ENCODE results near the gene LTBP1.

Gene LTBP1

GRCh38 chr2:33223856-33224255 lies 277.1 kb downstream of the LTBP1 start:
- H3K36me3 ChIP-seq (ENCODE audit: control insufficient read depth, low read length), result peaks cover 68% of the 10 kb centered on the region
- H3K4me1 ChIP-seq (ENCODE audit: control insufficient read depth, low read length), result peaks cover 5% of the 10 kb centered on the region
- no peaks in the 10 kb centered on the region for H3F3A ChIP-seq (ENCODE audit: control insufficient read depth, insufficient read depth)
- no peaks in the 10 kb centered on the region for H3K9me2 ChIP-seq (replicated peaks; ENCODE audit: control insufficient read depth, low read length)
- H3K79me2 ChIP-seq (ENCODE audit: control insufficient read depth, low read length), result no peaks in the 10 kb centered on the region
- H3K4me3 ChIP-seq (ENCODE audit: low read length), result no peak overlapping the region
- TF ChIP-seq, protein P1, sequence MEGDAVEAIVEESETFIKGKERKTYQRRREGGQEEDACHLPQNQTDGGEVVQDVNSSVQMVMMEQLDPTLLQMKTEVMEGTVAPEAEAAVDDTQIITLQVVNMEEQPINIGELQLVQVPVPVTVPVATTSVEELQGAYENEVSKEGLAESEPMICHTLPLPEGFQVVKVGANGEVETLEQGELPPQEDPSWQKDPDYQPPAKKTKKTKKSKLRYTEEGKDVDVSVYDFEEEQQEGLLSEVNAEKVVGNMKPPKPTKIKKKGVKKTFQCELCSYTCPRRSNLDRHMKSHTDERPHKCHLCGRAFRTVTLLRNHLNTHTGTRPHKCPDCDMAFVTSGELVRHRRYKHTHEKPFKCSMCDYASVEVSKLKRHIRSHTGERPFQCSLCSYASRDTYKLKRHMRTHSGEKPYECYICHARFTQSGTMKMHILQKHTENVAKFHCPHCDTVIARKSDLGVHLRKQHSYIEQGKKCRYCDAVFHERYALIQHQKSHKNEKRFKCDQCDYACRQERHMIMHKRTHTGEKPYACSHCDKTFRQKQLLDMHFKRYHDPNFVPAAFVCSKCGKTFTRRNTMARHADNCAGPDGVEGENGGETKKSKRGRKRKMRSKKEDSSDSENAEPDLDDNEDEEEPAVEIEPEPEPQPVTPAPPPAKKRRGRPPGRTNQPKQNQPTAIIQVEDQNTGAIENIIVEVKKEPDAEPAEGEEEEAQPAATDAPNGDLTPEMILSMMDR (IDR thresholded peaks at IDR 0.05; ENCODE audit: low read depth, low read length, poor library complexity, severe bottlenecking), result no peak
- TF ChIP-seq EZH2phosphoT487 (IDR thresholded peaks at IDR 0.05; ENCODE audit: borderline replicate concordance, low read length), result no peak
- H4K20me1 ChIP-seq (ENCODE audit: control insufficient read depth, insufficient read depth, low read depth, low read length), result no peaks in the 10 kb centered on the region
- H3K9me3 ChIP-seq (ENCODE audit: control insufficient read depth, insufficient read depth, low read length), result no peaks in the 10 kb centered on the region
- H3K27ac ChIP-seq (ENCODE audit: low read depth, low read length), result no peak overlapping the region
- no peaks in the 10 kb centered on the region for H3K27me3 ChIP-seq (ENCODE audit: control insufficient read depth, low read length)
- H3K4me2 ChIP-seq (ENCODE audit: low read length), result no peak overlapping the region

DNA sequence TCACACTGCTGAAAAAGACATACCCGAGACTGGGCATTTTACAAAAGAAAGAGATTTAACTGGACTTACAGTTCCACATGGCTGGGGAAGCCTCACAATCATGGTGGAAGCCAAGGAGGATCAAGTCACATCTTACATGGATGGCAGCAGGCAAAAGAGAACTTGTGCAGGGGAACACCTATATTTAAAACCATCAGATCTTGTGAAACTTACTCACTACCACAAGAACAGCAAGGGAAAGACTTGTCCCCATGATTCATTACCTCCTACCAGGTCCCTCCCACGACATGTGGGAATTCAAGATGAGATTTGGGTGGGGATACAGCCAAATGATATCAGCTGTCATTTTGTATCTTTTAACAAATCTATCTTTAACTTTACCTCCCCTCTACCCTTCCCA lies 278.6 kb downstream of the LTBP1 start:
- Histone ChIP-seq H3K36me3 (ENCODE audit: control insufficient read depth, low read length) (peaks cover 56% of the 10 kb centered on the region), H3F3A (ENCODE audit: control insufficient read depth, insufficient read depth) (no peaks in the 10 kb centered on the region), H3K79me2 (ENCODE audit: control insufficient read depth, low read length) (no peaks in the 10 kb centered on the region), H3K4me1 (ENCODE audit: control insufficient read depth, low read length) (no peaks in the 10 kb centered on the region), H4K20me1 (ENCODE audit: control insufficient read depth, insufficient read depth, low read depth, low read length) (no peaks in the 10 kb centered on the region), H3K9me2 (replicated peaks; ENCODE audit: control insufficient read depth, low read length) (no peaks in the 10 kb centered on the region), H3K9me3 (ENCODE audit: control insufficient read depth, insufficient read depth, low read length) (no peaks in the 10 kb centered on the region), H3K27ac (ENCODE audit: low read depth, low read length) (no peak overlapping the region), H3K4me2 (ENCODE audit: low read length) (no peak overlapping the region), H3K27me3 (ENCODE audit: control insufficient read depth, low read length) (no peaks in the 10 kb centered on the region), H3K4me3 (ENCODE audit: low read length) (no peak overlapping the region)
- TF ChIP-seq, protein P1 (IDR thresholded peaks at IDR 0.05; ENCODE audit: low read depth, low read length, poor library complexity, severe bottlenecking), result no peak
- TF ChIP-seq EZH2phosphoT487 (IDR thresholded peaks at IDR 0.05; ENCODE audit: borderline replicate concordance, low read length), result no peak

DNA sequence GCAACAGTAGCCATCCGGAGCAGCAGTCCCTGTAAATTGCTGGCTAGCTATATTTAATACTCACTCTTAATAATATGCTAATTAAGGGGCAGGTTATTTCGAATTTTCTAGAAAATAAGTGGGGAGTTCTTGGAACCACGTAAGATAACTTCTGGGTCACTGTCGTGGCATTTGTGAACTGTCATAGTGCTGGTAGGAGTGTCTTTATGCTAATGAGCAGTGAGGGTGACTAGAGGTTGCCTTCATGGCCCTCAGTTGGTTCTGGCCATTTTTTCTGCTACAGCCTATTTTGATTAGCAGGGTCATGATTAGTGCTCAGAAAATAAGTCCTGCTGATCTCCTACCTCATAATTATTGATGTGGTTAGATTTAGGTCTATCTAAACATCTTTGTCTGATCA lies 279.8 kb downstream of the LTBP1 start:
- Histone ChIP-seq H3K4me3 (ENCODE audit: low read length) (no peak overlapping the region), H3K9me3 (ENCODE audit: control insufficient read depth, insufficient read depth, low read length) (no peaks in the 10 kb centered on the region), H3K79me2 (ENCODE audit: control insufficient read depth, low read length) (no peaks in the 10 kb centered on the region), H3K4me1 (ENCODE audit: control insufficient read depth, low read length) (no peaks in the 10 kb centered on the region), H3K36me3 (ENCODE audit: control insufficient read depth, low read length) (peaks cover 56% of the 10 kb centered on the region), H3F3A (ENCODE audit: control insufficient read depth, insufficient read depth) (no peaks in the 10 kb centered on the region), H3K4me2 (ENCODE audit: low read length) (no peak overlapping the region), H3K27ac (ENCODE audit: low read depth, low read length) (no peak overlapping the region), H3K9me2 (replicated peaks; ENCODE audit: control insufficient read depth, low read length) (no peaks in the 10 kb centered on the region), H3K27me3 (ENCODE audit: control insufficient read depth, low read length) (no peaks in the 10 kb centered on the region), H4K20me1 (ENCODE audit: control insufficient read depth, insufficient read depth, low read depth, low read length) (no peaks in the 10 kb centered on the region)
- no peak for TF ChIP-seq EZH2phosphoT487 (IDR thresholded peaks at IDR 0.05; ENCODE audit: borderline replicate concordance, low read length)
- TF ChIP-seq, protein P1 (IDR thresholded peaks at IDR 0.05; ENCODE audit: low read depth, low read length, poor library complexity, severe bottlenecking), result no peak

- Histone ChIP-seq H3K27ac (ENCODE audit: low read depth, low read length) (no peak overlapping the region), H3K4me1 (ENCODE audit: control insufficient read depth, low read length) (no peaks in the 10 kb centered on the region), H3K4me3 (ENCODE audit: low read length) (no peak overlapping the region), H3F3A (ENCODE audit: control insufficient read depth, insufficient read depth) (no peaks in the 10 kb centered on the region), H3K27me3 (ENCODE audit: control insufficient read depth, low read length) (no peaks in the 10 kb centered on the region), H3K9me2 (replicated peaks; ENCODE audit: control insufficient read depth, low read length) (no peaks in the 10 kb centered on the region), H3K79me2 (ENCODE audit: control insufficient read depth, low read length) (no peaks in the 10 kb centered on the region), H3K9me3 (ENCODE audit: control insufficient read depth, insufficient read depth, low read length) (no peaks in the 10 kb centered on the region), H4K20me1 (ENCODE audit: control insufficient read depth, insufficient read depth, low read depth, low read length) (no peaks in the 10 kb centered on the region), H3K36me3 (ENCODE audit: control insufficient read depth, low read length) (peaks cover 48% of the 10 kb centered on the region), H3K4me2 (ENCODE audit: low read length) (no peak overlapping the region)
- TF ChIP-seq EZH2phosphoT487 (IDR thresholded peaks at IDR 0.05; ENCODE audit: borderline replicate concordance, low read length), result no peak
- TF ChIP-seq, protein P1 (IDR thresholded peaks at IDR 0.05; ENCODE audit: low read depth, low read length, poor library complexity, severe bottlenecking), result no peak
Observed at GRCh38 chr2:33229646-33230045, 282.9 kb downstream of the LTBP1 start.

Measured in DOHH2 (cell line).